Panc1 (cell line): ENCODE results near the gene ADGRG3.

Experiments used
- TF ChIP-seq, protein P1 (sequence below): fragments of 450-650 bp; IDR thresholded peaks from 2 replicates; pipeline ENCODE4 v1.5.1; 2017; ENCODE audit warnings: mild to moderate bottlenecking
- TF ChIP-seq, protein P2 (sequence below), 2 experiments: IDR thresholded peaks; 2 replicates each; pipeline ENCODE4 v1.6.1; 2011 to 2012; ENCODE audit warnings: low read depth in 2 of 2, control low read depth in 1 of 2, low read length in 1 of 2, mild to moderate bottlenecking in 1 of 2, moderate library complexity in 1 of 2; ENCODE audit not compliant: insufficient read depth in 1 of 2

DNA sequence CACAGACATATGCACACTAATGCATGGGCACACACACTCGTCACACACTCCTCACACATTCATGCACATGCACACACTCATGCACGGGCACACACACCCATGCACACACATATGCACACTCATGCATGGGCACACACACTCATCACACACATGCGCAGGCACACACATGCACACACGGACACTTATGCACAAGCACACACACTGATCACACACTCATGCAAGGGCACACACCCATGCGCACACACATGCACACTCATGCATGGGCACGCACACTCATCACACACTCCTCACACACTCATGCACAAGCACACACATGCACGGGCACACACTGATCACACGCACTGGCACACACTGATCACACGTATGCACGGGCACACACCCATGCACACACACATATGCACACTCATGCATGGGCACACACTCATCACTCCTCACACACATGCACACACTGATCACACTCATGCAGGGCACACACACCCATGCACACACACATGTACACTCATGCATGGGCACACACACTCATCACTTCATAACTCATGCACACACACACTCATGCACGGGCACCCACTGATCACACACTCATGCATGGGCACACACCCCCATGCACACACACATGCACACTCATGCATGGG is 23.6 kb upstream of the ADGRG3 start:
- TF ChIP-seq, protein P1, sequence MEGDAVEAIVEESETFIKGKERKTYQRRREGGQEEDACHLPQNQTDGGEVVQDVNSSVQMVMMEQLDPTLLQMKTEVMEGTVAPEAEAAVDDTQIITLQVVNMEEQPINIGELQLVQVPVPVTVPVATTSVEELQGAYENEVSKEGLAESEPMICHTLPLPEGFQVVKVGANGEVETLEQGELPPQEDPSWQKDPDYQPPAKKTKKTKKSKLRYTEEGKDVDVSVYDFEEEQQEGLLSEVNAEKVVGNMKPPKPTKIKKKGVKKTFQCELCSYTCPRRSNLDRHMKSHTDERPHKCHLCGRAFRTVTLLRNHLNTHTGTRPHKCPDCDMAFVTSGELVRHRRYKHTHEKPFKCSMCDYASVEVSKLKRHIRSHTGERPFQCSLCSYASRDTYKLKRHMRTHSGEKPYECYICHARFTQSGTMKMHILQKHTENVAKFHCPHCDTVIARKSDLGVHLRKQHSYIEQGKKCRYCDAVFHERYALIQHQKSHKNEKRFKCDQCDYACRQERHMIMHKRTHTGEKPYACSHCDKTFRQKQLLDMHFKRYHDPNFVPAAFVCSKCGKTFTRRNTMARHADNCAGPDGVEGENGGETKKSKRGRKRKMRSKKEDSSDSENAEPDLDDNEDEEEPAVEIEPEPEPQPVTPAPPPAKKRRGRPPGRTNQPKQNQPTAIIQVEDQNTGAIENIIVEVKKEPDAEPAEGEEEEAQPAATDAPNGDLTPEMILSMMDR, result no peak
- TF ChIP-seq, protein P2, sequence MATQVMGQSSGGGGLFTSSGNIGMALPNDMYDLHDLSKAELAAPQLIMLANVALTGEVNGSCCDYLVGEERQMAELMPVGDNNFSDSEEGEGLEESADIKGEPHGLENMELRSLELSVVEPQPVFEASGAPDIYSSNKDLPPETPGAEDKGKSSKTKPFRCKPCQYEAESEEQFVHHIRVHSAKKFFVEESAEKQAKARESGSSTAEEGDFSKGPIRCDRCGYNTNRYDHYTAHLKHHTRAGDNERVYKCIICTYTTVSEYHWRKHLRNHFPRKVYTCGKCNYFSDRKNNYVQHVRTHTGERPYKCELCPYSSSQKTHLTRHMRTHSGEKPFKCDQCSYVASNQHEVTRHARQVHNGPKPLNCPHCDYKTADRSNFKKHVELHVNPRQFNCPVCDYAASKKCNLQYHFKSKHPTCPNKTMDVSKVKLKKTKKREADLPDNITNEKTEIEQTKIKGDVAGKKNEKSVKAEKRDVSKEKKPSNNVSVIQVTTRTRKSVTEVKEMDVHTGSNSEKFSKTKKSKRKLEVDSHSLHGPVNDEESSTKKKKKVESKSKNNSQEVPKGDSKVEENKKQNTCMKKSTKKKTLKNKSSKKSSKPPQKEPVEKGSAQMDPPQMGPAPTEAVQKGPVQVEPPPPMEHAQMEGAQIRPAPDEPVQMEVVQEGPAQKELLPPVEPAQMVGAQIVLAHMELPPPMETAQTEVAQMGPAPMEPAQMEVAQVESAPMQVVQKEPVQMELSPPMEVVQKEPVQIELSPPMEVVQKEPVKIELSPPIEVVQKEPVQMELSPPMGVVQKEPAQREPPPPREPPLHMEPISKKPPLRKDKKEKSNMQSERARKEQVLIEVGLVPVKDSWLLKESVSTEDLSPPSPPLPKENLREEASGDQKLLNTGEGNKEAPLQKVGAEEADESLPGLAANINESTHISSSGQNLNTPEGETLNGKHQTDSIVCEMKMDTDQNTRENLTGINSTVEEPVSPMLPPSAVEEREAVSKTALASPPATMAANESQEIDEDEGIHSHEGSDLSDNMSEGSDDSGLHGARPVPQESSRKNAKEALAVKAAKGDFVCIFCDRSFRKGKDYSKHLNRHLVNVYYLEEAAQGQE (IDR thresholded peaks at IDR 0.05; ENCODE audit: insufficient read depth in 1 of 2, low read depth in 2 of 2, low read length in 1 of 2), result no peak
